Ovary (tissue), 3 donors: Measurements from ENCODE around the gene MAT2B.

Experiments used
- EP300 ChIP-seq: sonication (generic); formaldehyde crosslinking; IDR thresholded peaks from one replicate; pipeline ENCODE4 v1.6.1; 2017; ENCODE audit warnings: antibody characterized with exemption
- POLR2A ChIP-seq: fragments of 450-650 bp; IDR thresholded peaks from one replicate; pipeline ENCODE4 v1.6.1; 2017; ENCODE audit warnings: antibody characterized with exemption, mild to moderate bottlenecking, moderate library complexity
- TF ChIP-seq, protein P1 (sequence below), 3 donors: fragments of 450-650 bp in 2 of 3; fragments of 200-600 bp in 1 of 3; IDR thresholded peaks; one replicate each; pipeline versions ENCODE4 v1.5.1 to v1.8.0; 2016 to 2022; ENCODE audit warnings: antibody characterized with exemption in 3 of 3, mild to moderate bottlenecking in 1 of 3
- donor health status: DM: no; HTN: no; CAD: no.

DNA sequence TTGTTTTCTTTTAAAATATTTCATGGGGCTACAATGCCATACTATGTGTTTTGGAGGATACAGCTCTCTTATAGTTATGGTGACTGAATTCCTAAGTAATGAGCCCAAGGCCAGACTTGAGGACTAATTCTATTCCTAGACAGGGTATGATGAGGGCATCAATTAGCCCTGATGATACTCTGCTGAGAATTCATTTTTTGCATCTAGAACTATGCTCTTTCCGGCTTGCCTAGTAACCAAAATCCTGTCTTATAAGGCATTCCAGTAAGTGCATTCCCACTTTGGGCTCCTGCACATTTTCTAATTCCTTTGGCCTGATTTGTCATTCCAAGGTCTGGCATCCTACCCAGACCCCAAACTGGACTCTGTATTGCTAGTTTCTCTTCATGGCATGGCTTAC is 62.4 kb downstream of the MAT2B start:
- TF ChIP-seq, protein P1, sequence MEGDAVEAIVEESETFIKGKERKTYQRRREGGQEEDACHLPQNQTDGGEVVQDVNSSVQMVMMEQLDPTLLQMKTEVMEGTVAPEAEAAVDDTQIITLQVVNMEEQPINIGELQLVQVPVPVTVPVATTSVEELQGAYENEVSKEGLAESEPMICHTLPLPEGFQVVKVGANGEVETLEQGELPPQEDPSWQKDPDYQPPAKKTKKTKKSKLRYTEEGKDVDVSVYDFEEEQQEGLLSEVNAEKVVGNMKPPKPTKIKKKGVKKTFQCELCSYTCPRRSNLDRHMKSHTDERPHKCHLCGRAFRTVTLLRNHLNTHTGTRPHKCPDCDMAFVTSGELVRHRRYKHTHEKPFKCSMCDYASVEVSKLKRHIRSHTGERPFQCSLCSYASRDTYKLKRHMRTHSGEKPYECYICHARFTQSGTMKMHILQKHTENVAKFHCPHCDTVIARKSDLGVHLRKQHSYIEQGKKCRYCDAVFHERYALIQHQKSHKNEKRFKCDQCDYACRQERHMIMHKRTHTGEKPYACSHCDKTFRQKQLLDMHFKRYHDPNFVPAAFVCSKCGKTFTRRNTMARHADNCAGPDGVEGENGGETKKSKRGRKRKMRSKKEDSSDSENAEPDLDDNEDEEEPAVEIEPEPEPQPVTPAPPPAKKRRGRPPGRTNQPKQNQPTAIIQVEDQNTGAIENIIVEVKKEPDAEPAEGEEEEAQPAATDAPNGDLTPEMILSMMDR (IDR thresholded peaks at IDR 0.05): no peak
- TF ChIP-seq POLR2A (no peak), EP300 (no peak)
